SIG-M5 treated with dmso at 0.1 percent for 504 hours (cell line): Measurements from ENCODE around the gene CLRN3.

Experiments used
- DNase-seq: peaks from one replicate; lab custom pipeline; 2025; ENCODE audit not compliant: unreplicated experiment; lab: John Stamatoyannopoulos, UW

The CLRN3 gene

DNA sequence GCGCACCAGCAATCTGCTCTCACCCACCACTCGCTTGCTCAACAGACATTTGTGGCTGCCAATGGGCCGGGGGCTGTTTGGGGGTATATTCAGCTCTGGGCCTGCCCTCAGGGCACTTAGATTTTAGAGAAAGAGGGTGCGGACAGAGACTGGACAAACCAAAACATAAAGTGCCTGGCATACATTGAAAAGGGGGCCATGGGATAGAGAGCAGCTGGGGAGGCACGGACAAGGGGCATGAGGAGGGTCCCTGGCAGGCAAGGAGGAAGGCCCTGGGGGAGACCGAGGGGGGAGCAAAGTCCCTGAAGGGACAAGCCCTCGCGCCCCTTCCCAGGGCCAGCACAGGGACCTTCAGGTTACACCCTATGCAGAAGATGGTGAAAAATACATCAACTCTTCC lies 43.5 kb downstream of the CLRN3 start:
- DNase-seq, result no peak

DNA sequence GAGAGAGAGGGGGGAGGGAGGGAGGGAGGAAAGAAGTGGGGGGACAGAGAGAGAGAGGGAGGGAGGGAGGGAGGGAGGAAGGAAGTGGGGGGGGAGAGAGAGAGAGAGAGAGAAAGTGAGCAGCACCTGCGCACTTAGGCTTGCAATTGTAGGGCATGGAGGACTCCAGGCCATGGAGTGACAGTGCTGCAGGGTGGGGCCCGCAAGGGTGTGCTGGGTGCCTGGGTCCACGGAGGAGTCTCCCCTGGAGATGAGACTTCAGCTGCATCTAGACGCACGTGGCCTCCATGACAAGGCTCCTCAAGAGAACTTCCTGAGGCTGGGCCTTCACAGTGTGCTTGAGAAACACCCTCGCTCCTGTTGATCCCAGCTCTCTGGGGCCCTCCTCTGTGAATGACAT lies 44.5 kb downstream of the CLRN3 start:
- DNase-seq, result no peak

DNA sequence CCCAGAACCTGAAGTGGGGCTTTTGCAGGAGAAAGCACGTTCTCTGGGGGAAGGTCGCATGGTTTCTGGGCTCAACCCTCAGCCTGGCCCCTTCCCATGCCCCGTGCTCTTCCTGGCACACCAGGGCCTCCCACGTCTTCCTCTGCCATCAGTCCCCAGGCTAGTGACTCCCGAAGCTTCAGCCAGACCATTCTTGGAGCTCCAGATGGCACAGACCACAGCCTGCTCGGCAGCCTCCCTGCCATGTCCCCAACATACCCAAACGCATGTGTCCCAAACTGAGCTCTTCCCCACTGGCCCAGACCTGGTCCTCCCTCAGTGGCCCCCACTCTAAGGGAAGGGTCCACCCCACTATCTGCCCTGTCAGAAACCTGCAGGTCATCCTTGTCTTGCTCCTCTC lies 47.0 kb downstream of the CLRN3 start:
- DNase-seq, result no peak

DNA sequence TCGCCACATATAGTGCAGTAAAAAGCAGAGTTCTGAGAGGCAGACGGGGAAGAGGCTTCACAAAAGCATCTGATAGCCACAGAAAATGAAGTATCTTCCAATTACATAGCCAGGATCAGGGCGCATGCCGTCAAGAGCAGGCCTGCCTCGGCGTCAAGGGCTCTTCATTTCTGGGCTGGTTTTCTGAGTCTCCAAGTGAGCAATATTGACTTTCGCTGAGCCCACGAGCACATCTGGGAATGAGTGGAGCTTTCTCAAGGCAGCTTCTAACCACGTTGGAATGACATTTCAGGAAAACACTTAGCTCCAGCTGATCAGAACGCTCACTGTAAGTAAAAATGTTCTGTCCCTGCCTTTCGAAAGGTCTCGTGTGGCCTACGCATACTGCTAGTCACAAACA lies 51.9 kb downstream of the CLRN3 start:
- DNase-seq, result no peak

DNA sequence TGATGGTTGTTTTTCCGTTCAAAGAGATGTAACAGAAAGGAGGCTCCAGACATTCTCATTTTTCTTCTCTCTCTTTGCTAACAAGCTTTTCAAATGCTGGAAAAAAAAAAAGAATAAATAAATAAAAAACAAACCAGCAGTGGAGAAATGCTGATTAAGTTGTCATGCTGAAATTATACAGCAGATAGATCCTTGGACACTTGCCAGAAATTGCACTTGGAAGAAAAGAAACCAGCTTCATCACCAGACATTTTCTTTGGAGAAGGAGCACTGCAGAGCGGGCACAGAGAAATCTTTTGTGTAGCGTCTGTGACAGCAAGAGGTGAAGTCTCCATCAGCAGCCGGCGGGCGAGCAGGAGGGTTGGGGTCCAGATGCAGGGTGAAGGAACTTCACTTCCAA lies 55.8 kb downstream of the CLRN3 start:
- DNase-seq, result no peak

DNA sequence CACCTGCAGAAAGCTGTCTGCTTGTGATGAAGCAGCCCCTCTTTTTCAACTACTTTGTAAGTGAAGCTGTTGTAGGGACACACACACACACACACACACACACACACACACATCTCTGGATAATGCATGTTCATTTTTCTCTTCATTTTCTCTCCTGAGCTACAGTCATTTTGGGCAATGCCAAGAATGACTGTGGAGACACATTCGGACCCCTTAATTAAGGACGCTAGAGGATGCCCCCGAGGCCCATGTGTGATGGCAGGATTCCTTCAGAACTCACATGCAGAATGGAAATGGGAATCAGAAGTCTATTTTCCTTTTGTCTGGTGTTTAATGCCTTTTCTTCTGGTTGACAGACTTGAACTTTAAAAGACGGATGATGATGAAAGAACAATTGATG lies 56.6 kb downstream of the CLRN3 start:
- no peak for DNase-seq

DNA sequence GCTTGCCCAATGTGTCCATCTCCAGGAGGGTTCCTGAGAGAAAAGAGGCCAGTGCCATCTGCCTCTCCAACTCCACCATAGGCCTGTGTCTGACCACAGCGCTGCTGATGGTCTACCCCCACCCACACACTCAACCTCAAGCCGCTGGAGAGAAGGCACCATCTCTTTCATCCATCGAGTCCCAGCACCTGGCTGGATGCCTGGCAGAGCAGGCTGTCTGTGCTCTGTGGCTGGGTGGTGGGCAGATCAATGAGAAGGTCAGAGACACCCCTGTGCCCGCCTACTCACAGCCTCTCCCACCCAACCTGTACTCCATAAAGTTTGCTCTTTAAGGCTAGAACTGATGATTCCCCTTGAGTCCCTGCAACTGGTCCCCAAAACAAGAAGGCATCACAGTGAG lies 58.0 kb downstream of the CLRN3 start:
- no peak for DNase-seq

DNA sequence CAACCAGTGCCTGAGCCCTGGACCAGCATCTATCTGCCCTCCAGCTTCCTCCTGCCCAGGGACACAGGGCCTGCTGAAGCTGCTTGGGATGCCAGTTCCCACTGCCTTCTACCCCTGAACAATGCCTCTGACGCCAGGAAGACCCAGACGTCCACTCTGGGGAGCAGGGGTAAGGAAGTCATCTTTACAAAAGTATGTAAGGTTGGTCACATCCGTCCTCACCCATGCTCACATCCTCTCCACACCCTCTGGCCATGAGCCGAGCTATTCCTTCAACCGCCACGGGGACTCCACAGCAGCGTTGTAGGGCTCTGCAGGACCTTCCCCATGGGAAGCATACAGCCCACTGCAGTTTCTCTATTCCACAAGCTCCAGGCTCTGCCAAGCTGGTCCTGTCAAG lies 58.5 kb downstream of the CLRN3 start:
- DNase-seq, result no peak

DNA sequence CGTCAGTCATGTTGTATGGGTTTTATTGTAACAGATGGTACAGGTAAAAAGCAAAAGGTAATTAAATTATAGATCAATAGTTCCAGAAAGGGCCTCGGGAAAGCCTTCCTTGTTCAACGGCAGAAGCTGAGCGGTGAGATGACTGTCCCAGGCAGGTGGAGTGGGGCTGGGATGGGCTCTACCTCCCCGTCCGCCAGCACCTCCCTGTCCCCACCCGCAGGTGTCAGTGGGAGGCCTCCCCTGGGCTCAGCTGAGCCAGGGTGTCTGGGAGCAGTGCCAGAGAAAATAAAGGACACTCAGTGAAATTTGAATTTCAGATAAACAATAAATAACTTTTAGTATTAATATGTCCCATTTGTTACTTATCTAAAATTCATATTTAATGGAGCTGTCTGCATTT lies 58.9 kb downstream of the CLRN3 start:
- DNase-seq, result no peak

DNA sequence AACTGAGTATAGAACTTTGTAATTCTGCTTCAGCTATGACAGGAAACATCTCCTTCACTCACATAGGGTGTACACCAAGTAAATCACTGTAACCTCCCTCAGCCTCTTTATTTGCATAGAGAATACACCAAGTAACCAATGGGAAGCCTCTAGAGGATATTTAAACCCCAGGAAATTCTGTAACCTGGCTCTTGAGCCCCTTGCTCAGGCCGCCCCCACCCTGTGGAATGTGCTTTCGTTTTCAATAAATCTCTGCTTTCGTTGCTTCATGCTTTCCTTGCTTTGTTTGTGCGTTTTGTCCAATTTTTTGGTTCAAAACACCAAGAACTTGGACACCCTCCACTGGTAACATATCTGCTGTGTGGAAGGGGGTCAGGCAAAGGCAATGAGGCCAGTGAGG lies 60.2 kb downstream of the CLRN3 start:
- no peak for DNase-seq

DNA sequence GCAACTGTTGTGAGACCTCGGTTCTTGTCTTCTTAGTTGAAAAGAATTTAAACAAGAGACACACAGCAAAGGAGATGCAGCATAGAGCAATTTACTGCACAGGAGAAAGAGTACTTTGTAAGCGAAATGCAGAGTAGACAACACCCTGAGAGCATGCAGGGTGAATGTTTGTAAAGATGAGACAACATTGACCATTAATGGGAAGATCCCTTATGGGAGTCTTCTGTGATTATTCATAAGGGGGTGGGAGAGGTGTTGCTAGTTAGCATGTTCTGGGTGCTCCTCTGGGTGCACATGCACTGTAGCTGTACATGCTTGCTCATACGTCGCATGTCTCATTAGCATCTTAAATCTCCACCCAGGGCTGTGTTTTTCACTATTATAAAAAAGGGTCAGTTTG lies 62.3 kb downstream of the CLRN3 start:
- no peak for DNase-seq
